GM12878 (cell line): ENCODE results near the gene KHK. TPM values are rescaled to one million over a fixed set of nuclear protein-coding genes. Genes with fewer than 3 reads are reported as not detected.

Source experiments
- ATAC-seq: fragments of 200-7000 bp; cut with Tn5 transposase; 3 replicates; pipeline ENCODE4 v1.9.1; 2020; ENCODE audit warnings: mild to moderate bottlenecking, moderate library complexity
- BruUV-seq: library from RNA; stranded (reverse); fragments of 400-500 nt; replicated peaks from 2 replicates; lab custom pipeline; 2021; lab: Mats Ljungman, UMichigan
- CTCF ChIA-PET: fragments of 300-600 bp; sonication (Branson Sonifier 250); formaldehyde crosslinking; extraction: SDS; loops from one replicate; lab custom pipeline; 2021; ENCODE audit warnings: inconsistent platforms; lab: Yijun Ruan, JAX
- POLR2A ChIA-PET: fragments of 350-600 bp; formaldehyde crosslinking; extraction: SDS; loops from one replicate; lab custom pipeline; 2021; ENCODE audit warnings: inconsistent platforms; lab: Charles Lee
- RAD21 ChIA-PET: fragments of 300-600 bp; sonication (Branson Sonifier 250); formaldehyde crosslinking; loops from one replicate; lab custom pipeline; 2023; ENCODE audit warnings: antibody characterized with exemption; ENCODE audit not compliant: unreplicated experiment; lab: Charles Lee
- SMC1A ChIA-PET: fragments of 300-600 bp; sonication (Branson Sonifier 250); formaldehyde crosslinking; loops from one replicate; lab custom pipeline; 2023; ENCODE audit not compliant: unreplicated experiment, uncharacterized antibody; lab: Charles Lee
- DNase-seq: peaks from one replicate; pipeline ENCODE4 v3.0.0-alpha.2; 2011; ENCODE audit warnings: low read depth, low spot score
- FAIRE-seq: peaks from 3 replicates; lab custom pipeline; 2011; peaks lifted over from hg19 to GRCh38; lab: Jason Lieb, UNC
- H2AFZ ChIP-seq: 2 replicates; pipeline ENCODE4 v1.6.0; 2011; ENCODE audit warnings: low read depth, low read length, control low read depth; ENCODE audit not compliant: control insufficient read depth
- H3K27ac ChIP-seq: 2 replicates; pipeline ENCODE4 v1.5.1; 2011; ENCODE audit warnings: control low read depth; ENCODE audit not compliant: control insufficient read depth, insufficient read depth
- H3K27me3 ChIP-seq, 2 experiments: replicated peaks in 1 of 2; 2 replicates each; pipeline versions ENCODE4 v1.6.0 to v1.6.1; 2011; ENCODE audit warnings: low read length in 1 of 2; ENCODE audit not compliant: control insufficient read depth in 2 of 2, insufficient read depth in 2 of 2
- H3K36me3 ChIP-seq, 2 experiments: 2 replicates each; pipeline ENCODE4 v1.5.1; 2011; ENCODE audit warnings: low read length in 1 of 2; ENCODE audit not compliant: control insufficient read depth in 2 of 2, insufficient read depth in 2 of 2
- H3K4me1 ChIP-seq: 2 replicates; pipeline ENCODE4 v1.6.1; 2011; ENCODE audit warnings: mild to moderate bottlenecking, low read length, moderate library complexity, mixed read lengths; ENCODE audit not compliant: control insufficient read depth, insufficient read depth
- H3K4me2 ChIP-seq: 2 replicates; pipeline ENCODE4 v1.6.0; 2011; ENCODE audit warnings: control low read depth; ENCODE audit not compliant: control insufficient read depth, insufficient read depth
- H3K4me3 ChIP-seq: fragments of 200-600 bp; sonication (generic); 2 replicates; pipeline ENCODE4 v1.5.1; 2016
- H3K79me2 ChIP-seq: 2 replicates; pipeline ENCODE4 v1.6.0; 2011; ENCODE audit warnings: low read length; ENCODE audit not compliant: control insufficient read depth, insufficient read depth
- H3K9ac ChIP-seq: 2 replicates; pipeline ENCODE4 v1.8.0; 2011; ENCODE audit warnings: low read length, control low read depth, mixed read lengths; ENCODE audit not compliant: control insufficient read depth, insufficient read depth
- H3K9me3 ChIP-seq: replicated peaks from 3 replicates; pipeline ENCODE4 v1.5.1; 2011; ENCODE audit warnings: mild to moderate bottlenecking, low read length; ENCODE audit not compliant: control insufficient read depth, insufficient read depth
- H4K20me1 ChIP-seq: 2 replicates; pipeline ENCODE4 v1.6.0; 2011; ENCODE audit not compliant: control insufficient read depth, insufficient read depth
- ATF3 ChIP-seq: IDR thresholded peaks from 2 replicates; pipeline ENCODE4 v1.6.1; 2011; ENCODE audit warnings: low read depth, mild to moderate bottlenecking, low read length, moderate library complexity, borderline replicate concordance; ENCODE audit errors: extremely low read depth
- NFYB ChIP-seq: IDR thresholded peaks from 2 replicates; pipeline ENCODE4 v1.6.1; 2011; ENCODE audit warnings: low read depth, mild to moderate bottlenecking, low read length, improper control_type of control experiment, moderate library complexity; ENCODE audit not compliant: insufficient read depth
- PRDM15 ChIP-seq: fragments of 450-650 bp; formaldehyde crosslinking; IDR thresholded peaks from 2 replicates; pipeline ENCODE4 v1.4.0; 2020; ENCODE audit warnings: mild to moderate bottlenecking, moderate library complexity
- RBBP5 ChIP-seq: fragments of 200-600 bp; sonication (generic); conservative IDR thresholded peaks from 2 replicates; pipeline ENCODE4 v1.6.1; 2016
- RCOR1 ChIP-seq: conservative IDR thresholded peaks from 2 replicates; pipeline ENCODE4 v1.6.1; 2012; ENCODE audit warnings: low read depth, low read length, improper control_type of control experiment
- SIX5 ChIP-seq: IDR thresholded peaks from 2 replicates; pipeline ENCODE4 v1.6.1; 2011; ENCODE audit warnings: mild to moderate bottlenecking, low read depth, low read length, moderate library complexity; ENCODE audit not compliant: severe bottlenecking
- WGBS: methylation state at CpG from one replicate; pipeline ENCODE4 v1.1.6; 2016; ENCODE audit warnings: low lambda C conversion rate; ENCODE audit not compliant: insufficient replicate concordance, insufficient coverage; ENCODE audit errors: missing lambda C conversion rate; 5-methylcytosine and 5-hydroxymethylcytosine counted together
- in situ Hi-C: fragments of 300-500 bp; cut with MboI; formaldehyde crosslinking; loops from 9 replicates; pipeline ENCODE4 v1.14.3; 2018; ENCODE audit warnings: mixed read lengths
- intact Hi-C: fragments of 100-400 bp; cut with micrococcal nuclease; formaldehyde crosslinking; loops from one replicate; pipeline ENCODE4 v1.14.2; 2022; ENCODE audit not compliant: unreplicated experiment
- polyA plus RNA-seq, 11 experiments: library from polyadenylated mRNA; depleted of rRNA in 4 of 11; unstranded in 6 of 11; stranded (reverse) in 5 of 11; fragments of >200 nt; fragmentation: Nextera tagmentation in 4 of 11; fragmentation: Illumina TruSeq in 1 of 11; extraction: Ambion mirVana in 4 of 11; extraction: Trizol in 1 of 11; gene quantifications; 1 replicate in 1 of 11; 2 replicates in 10 of 11; pipeline versions ENCODE4 v1.2.1 to v1.2.3, GENCODE V29; 2011 to 2016; ENCODE audit warnings: inconsistent platforms in 2 of 11, missing spikeins in 2 of 11, low read depth in 1 of 11
- total RNA-seq, 4 experiments: library from RNA; depleted of rRNA in 3 of 4; stranded (reverse); fragments of >200 nt in 3 of 4; fragmentation: Illumina TruSeq in 1 of 4; extraction: Trizol in 1 of 4; gene quantifications; 2 replicates each; pipeline versions ENCODE4 v1.2.1 to v1.2.3, GENCODE V29; 2013 to 2021
- TF ChIP-seq, protein P1 (sequence below): fragments of 450-650 bp; IDR thresholded peaks from 2 replicates; pipeline ENCODE4 v1.6.1; 2017; ENCODE audit warnings: mild to moderate bottlenecking, moderate library complexity

KHK gene
- total and polyA plus RNA-seq, 10 of the 15 experiments (the other 5 are each of a cell fraction or from before 2014, with no cell fraction given): 0.31 to 11.8 (median 3.9) TPM

- no peak within 1 kb of the TSS for H3K4me3 ChIP-seq
- no peaks in the 10 kb centered on the region for H3K36me3 ChIP-seq
- ATAC-seq: no peak
- WGBS: 44% methylated on average over 4 of the region's 4 CpGs
- no peaks in the 10 kb centered on the region; a peak in 1 of 4 replicates for H3K27me3 ChIP-seq
- ChIA-PET POLR2A (no interaction called here), RAD21 (no interaction called here), SMC1A (no interaction called here), CTCF (interaction anchor here (0.7 kb wide), 1 partner anchor 53 kb away, joined by 3 read pairs; no protein-coding TSS in a partner anchor)
- H4K20me1 ChIP-seq: no peaks in the 10 kb centered on the region
- peaks cover 1% of the 10 kb centered on the region for H3K79me2 ChIP-seq
- no peak for DNase-seq
- no peak within 1 kb of the TSS for H3K4me2 ChIP-seq
- H3K27ac ChIP-seq: no peak within 1 kb of the TSS
- in situ Hi-C loops: no loop called here
- H3K9me3 ChIP-seq: no peaks in the 10 kb centered on the region; the same call in 2 of the 3 replicates
- H2AFZ ChIP-seq: no peak within 1 kb of the TSS
- intact Hi-C loops: no loop called here
- no peak within 1 kb of the TSS for H3K9ac ChIP-seq
- peaks cover 4% of the 10 kb centered on the region; the same call in 1 of the 2 replicates for H3K4me1 ChIP-seq
- FAIRE-seq: no peak
- TF ChIP-seq RCOR1 (no peak), PRDM15 (no peak), NFYB (no peak), SIX5 (no peak), ATF3 (no peak), RBBP5 (no peak)
- TF ChIP-seq, protein P1, sequence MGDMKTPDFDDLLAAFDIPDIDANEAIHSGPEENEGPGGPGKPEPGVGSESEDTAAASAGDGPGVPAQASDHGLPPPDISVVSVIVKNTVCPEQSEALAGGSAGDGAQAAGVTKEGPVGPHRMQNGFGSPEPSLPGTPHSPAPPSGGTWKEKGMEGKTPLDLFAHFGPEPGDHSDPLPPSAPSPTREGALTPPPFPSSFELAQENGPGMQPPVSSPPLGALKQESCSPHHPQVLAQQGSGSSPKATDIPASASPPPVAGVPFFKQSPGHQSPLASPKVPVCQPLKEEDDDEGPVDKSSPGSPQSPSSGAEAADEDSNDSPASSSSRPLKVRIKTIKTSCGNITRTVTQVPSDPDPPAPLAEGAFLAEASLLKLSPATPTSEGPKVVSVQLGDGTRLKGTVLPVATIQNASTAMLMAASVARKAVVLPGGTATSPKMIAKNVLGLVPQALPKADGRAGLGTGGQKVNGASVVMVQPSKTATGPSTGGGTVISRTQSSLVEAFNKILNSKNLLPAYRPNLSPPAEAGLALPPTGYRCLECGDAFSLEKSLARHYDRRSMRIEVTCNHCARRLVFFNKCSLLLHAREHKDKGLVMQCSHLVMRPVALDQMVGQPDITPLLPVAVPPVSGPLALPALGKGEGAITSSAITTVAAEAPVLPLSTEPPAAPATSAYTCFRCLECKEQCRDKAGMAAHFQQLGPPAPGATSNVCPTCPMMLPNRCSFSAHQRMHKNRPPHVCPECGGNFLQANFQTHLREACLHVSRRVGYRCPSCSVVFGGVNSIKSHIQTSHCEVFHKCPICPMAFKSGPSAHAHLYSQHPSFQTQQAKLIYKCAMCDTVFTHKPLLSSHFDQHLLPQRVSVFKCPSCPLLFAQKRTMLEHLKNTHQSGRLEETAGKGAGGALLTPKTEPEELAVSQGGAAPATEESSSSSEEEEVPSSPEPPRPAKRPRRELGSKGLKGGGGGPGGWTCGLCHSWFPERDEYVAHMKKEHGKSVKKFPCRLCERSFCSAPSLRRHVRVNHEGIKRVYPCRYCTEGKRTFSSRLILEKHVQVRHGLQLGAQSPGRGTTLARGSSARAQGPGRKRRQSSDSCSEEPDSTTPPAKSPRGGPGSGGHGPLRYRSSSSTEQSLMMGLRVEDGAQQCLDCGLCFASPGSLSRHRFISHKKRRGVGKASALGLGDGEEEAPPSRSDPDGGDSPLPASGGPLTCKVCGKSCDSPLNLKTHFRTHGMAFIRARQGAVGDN: no peak
- BruUV-seq: no TSS peak
Measured at GRCh38 chr2:27139310-27139709, 52.7 kb downstream of the KHK start, which contains the start of gene PRR30. PRR30 (minus strand) TSS chr2:27139410; CDS start chr2:27138329, 1,081 bp downstream.
